CD4-positive, alpha-beta T cell treated with Interleukin-17A for 4 hours (primary cell): ENCODE results near the gene MESP2.
"Not testable (repeated sequence)": the region's sequence is repeated elsewhere in the genome, so short reads cannot be mapped to it uniquely, and the experiment has no call there.

Experiments
- DNase-seq: peaks from one replicate; pipeline ENCODE4 v3.0.0-alpha.2; 2020; ENCODE audit warnings: mixed read lengths

The MESP2 gene

GRCh38 chr15:89781891-89782618 is 5.9 kb downstream of the MESP2 start:
- no peak for DNase-seq

DNA sequence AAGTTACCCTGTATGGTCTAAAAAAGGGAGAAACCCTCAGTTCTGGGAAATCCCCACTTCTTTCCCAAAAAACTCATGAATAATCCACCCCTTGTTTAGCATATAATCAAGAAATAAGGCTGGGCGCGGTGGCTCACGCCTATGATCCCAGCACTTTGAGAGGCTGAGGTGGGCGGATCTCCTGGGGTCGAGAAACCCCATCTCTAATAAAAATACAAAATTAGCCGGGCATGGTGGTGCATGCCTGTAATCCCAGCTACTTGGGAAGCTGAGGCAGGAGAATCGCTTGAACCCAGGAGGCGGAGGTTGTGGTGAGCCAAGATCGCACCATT is 6.5 kb downstream of the MESP2 start:
- DNase-seq, result not testable (repeated sequence)

- no peak for DNase-seq
Measured at GRCh38 chr15:89783111-89783860, 7.2 kb downstream of the MESP2 start.

GRCh38 chr15:89783861-89784685 is 7.9 kb downstream of the MESP2 start:
- no peak for DNase-seq

DNA sequence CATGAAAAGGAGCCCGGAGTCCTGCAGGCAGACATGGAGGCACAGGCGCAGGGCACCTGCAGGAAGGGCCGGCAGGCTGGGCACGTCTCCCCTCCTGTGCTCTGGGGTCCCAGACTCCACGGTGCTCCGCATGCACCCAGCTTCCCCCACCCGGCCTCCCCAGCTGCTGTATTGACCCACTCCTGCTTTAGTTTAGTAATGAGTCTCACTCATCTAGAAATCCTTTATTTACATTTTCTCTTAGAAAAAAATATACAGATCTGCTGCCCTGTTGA is 8.5 kb downstream of the MESP2 start:
- DNase-seq, result no peak

GRCh38 chr15:89785064-89785773 is 9.1 kb downstream of the MESP2 start:
- DNase-seq, result no peak

DNA sequence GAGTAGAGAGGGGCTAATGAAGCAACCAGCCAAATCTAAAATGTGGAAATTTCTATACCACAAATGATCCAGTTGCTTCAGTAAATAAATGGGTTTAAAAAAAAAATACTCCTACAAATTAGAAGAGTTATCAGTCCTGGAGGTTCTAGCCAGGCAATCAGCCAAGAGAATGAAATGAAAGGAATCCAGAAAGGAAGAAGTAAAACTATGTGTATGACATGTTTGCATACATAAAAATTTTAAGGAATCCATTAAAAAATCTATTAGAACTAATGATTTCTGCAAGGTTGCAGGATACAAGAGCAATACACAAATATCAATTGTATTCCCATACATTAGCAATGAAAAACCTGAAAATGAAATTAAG is 9.6 kb downstream of the MESP2 start:
- no peak for DNase-seq

DNA sequence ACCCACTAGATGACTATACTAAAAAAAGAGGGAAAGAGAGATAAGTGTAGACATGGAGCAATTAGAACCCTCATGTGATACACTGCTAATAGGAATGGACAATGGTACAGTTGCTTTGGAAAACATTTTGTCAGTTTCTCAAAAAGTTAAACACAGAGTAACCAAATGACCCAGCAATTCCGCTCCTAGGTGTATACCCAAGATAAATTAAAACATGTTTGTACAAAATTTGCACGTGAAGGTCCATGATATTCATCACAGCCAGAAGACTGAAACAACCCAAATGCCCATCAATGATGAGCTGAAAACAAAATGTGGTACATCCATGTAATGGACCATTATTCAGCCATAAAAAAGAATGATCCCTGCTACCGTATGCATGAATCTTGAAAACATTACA is 11.8 kb downstream of the MESP2 start:
- no peak for DNase-seq

- not testable (repeated sequence) for DNase-seq
Measured at GRCh38 chr15:89788585-89788984, 12.5 kb downstream of the MESP2 start.

DNA sequence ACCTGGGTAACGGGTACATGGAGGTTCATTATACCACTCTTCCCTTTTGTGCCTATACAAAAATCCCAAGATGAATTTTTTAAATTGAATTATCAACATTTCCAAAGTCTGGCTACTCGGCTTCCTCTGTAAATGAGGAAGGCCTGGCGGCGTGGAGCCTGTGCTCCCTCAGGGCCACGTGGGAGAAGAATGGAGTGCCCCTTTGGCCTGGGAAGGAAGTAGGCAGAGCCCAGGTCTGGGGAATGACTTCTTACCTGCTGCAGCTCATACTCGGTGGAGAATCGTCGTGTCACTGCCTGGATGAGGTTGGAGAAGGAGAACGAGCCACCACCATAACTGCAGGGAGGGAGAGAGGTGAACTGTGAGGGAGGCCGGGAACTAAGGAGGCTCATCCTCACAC is 14.1 kb downstream of the MESP2 start:
- no peak for DNase-seq

DNA sequence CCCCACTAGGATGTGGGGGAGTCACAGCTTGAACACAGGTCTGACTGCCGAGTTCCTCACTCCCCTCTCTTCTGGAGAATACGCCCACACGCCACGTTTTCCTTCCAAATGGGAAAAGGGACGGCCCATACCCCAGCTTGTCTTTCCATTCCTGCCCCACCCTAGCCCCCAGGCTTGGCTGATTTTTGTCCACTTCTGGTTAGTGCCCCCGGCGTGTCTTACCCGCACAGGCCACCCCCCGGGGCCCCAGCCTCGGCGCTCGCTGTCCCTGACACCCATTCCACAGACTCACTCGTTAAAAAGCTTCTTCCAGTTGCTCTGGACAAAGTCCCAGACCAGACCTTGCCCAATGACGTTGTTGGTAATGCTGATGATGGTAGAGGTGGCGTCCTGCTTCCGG is 14.5 kb downstream of the MESP2 start:
- no peak for DNase-seq

DNA sequence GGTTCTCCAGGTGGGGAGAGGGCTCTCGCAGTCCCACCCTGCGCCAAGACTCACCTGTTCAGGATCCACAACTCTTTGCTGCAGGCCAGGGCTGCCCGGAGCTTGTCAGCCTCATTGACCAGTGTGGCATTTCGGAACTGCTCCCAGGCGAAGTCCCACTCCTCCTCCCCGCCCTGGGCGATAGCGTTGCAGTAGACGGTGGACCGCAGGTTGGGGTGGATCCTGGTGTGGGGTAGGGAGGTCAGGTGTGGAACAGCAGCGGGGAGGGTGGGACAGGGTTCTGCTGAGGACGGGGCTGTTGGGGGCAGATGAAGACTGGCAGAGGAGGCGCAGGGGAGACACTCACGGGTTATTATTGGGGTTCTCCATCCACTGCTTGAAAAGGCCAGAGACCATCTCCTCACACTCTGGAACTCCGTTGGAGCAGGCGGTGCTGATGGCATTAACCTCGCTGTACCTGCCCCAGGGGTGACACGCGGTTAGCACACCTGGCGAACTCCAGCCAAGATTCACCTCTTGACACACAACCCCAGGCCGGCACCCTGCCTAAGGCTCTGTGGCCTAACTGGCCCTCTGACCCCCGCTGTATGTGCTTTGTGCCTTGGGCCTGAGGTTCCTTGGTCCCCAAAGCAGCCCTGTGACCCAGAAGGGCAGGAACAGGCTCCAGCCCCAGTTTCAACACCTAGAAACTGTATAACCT is 16.1 kb downstream of the MESP2 start:
- no peak for DNase-seq

- DNase-seq, result no peak
Measured at GRCh38 chr15:89794627-89795241, 18.6 kb downstream of the MESP2 start.

DNA sequence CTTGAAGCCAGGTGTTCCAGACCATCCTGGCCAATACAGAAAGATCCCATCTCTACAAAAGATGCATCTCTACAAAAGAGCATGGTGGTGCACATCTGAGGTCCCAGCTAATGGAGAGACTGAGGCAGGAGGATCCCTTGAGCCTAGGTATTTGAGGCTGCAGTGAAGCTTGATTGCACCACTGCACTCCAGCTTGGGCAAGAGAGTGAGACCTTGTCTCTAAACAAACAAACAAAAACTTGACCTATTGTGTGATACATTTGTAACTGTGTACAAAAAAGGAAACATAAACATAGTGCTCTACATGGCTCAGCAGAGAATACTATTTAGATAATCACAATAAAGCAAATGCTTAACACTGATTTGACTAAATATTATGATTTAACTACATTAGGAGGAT is 19.9 kb downstream of the MESP2 start:
- DNase-seq, result no peak

GRCh38 chr15:89797678-89798201 is 21.6 kb downstream of the MESP2 start:
- no peak for DNase-seq

DNA sequence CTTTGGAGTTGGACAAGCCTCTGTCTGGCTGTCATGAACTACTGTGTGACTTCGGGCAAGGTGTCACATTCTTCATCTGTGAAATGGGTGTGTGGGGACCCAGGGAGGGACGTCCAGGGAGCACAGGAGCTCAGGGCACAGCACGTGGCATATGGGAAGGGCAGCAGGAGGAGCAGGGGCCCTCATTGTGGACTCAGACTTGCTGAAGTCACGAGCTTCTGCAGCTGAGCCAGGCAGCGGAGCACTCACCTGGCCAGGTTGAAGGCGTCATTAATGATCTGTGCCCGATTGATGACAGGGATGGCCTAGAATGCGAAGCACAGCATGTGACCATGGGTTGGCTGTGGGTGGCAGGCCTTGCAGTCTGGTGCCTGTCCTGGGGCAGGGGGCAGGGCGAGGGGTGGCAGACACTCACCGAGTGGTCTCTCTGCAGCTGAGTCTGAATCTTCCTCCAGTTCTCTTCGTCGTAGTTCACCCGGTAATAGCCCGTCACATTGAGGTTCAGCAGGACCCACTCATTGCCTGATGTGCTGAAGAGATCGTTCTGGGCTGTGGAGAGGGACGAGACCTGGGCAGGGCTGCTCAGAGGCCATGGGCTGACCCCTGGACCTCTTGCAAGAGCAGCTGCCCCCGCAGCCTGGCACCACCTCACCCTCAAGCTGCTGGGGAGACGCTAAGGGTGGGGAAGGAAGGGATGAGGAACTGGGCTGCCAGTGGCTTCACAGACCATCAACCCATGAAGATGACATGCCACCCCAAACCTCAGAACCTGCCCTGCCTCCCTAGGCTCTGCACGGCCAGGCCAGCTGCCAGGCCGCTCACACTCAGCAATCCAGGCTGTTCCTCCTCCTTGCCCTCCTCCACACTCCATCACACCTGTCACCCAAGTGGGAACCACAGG is 23.1 kb downstream of the MESP2 start:
- DNase-seq, result no peak

GRCh38 chr15:89799918-89800498 is 23.9 kb downstream of the MESP2 start:
- DNase-seq, result no peak

GRCh38 chr15:89801471-89802195 is 25.5 kb downstream of the MESP2 start:
- DNase-seq, result no peak

DNA sequence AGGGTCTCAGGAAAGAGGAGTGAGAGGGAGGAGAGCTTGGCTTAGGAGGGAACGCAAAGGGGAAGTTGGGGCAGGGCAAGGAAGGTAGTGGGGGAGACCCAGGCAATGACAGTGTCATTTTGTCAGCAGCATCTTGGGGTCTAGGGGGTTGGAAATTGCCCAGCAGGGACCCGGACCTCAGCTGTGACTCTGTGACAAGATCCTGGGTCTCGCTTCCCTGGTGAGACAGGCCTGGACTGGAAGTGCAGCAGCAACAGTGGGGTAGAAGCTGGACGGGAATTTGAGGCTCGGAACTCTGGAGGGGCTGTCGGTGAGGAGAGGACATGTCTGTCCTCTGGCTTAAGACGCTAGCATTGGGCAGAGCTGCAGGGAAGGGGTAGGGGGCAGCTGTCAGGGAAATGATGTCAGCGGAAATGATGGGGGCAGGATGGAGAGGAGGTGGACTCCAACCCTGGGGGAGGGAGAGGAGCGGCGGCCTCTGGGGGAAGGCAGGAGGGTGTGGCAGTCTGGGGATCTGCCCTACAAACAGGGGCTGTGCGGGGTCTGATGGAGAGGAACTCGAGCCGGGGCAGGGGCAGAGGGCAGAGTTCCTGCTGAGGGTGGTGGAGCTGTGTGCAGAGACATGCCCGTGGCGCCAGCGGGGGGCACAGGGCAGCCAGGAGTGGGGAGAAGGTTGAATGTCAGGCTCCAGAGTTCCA is 26.2 kb downstream of the MESP2 start:
- DNase-seq, result no peak
